DND-41 (cell line): Measurements from ENCODE around the gene KIAA1210.

Source experiments
- EZH2 ChIP-seq: IDR thresholded peaks from 3 replicates; pipeline ENCODE4 v1.6.1; 2012; ENCODE audit warnings: borderline replicate concordance, low read depth, mild to moderate bottlenecking, moderate library complexity, low read length, inconsistent platforms; ENCODE audit not compliant: severe bottlenecking
- TF ChIP-seq, protein P1 (sequence below): IDR thresholded peaks from 2 replicates; pipeline ENCODE4 v1.5.1; 2012; ENCODE audit warnings: borderline replicate concordance, low read length, moderate library complexity, mild to moderate bottlenecking; ENCODE audit not compliant: poor library complexity, severe bottlenecking; ENCODE audit errors: extremely low read depth

DNA sequence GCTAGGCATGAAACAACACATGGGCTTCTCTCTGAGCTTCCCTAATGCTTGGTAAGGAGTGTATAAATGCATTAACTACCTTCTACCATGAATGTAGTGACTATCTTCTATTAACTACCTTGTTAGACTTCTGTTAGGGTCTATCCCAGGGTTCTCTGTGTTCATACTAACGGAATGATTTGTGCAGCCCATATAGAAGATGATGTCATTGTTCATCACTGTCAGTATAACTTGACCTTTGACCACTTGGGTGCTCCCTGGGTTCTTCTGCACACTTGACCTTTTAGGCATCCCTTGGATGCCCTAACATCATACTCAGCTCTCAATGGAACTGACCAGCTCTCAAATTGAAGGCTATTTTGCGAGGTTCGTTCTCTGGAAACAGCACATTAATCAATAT lies 85.6 kb downstream of the KIAA1210 start:
- TF ChIP-seq, protein P1, sequence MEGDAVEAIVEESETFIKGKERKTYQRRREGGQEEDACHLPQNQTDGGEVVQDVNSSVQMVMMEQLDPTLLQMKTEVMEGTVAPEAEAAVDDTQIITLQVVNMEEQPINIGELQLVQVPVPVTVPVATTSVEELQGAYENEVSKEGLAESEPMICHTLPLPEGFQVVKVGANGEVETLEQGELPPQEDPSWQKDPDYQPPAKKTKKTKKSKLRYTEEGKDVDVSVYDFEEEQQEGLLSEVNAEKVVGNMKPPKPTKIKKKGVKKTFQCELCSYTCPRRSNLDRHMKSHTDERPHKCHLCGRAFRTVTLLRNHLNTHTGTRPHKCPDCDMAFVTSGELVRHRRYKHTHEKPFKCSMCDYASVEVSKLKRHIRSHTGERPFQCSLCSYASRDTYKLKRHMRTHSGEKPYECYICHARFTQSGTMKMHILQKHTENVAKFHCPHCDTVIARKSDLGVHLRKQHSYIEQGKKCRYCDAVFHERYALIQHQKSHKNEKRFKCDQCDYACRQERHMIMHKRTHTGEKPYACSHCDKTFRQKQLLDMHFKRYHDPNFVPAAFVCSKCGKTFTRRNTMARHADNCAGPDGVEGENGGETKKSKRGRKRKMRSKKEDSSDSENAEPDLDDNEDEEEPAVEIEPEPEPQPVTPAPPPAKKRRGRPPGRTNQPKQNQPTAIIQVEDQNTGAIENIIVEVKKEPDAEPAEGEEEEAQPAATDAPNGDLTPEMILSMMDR: no peak
- TF ChIP-seq EZH2: no peak
